GM18909 (cell line): ENCODE measurements around the gene NACA.
"Not testable (repeated sequence)": the region's sequence is repeated elsewhere in the genome, so short reads cannot be mapped to it uniquely, and the experiment has no call there.

Experiments
- ATAC-seq: cut with Tn5 transposase; IDR thresholded peaks from one replicate; pipeline ENCODE4 v1.9.1; 2021; ENCODE audit warnings: mild to moderate bottlenecking; ENCODE audit not compliant: unreplicated experiment, poor library complexity

NACA gene

DNA sequence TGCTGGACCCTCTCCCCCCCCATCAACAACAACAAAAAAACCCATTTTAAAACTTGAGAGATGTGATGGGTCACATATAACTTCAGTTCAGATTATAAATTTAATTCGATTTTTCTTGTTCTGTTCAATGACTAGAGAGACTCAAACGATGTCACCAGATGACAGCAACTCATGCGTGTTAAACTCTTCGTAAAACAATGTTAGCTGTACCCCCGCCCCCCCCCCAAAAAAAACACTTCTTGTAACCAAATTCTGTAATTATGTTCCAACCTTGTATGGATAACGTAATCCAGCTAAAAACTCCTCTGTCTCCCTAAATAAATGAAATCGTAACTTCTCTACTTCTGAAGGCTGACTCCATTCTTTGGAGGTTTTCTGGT is 614 bp upstream of the NACA start:
- ATAC-seq, result no peak

- no peak for ATAC-seq
Measured at GRCh38 chr12:56724701-56724971, 463 bp downstream of the NACA start.

GRCh38 chr12:56723889-56724700 is 1.0 kb downstream of the NACA start:
- no peak for ATAC-seq

GRCh38 chr12:56723352-56723751 is 1.7 kb downstream of the NACA start:
- ATAC-seq, result no peak

GRCh38 chr12:56722832-56723231 is 2.3 kb downstream of the NACA start:
- no peak for ATAC-seq

GRCh38 chr12:56721721-56722120 is 3.4 kb downstream of the NACA start:
- ATAC-seq, result no peak

DNA sequence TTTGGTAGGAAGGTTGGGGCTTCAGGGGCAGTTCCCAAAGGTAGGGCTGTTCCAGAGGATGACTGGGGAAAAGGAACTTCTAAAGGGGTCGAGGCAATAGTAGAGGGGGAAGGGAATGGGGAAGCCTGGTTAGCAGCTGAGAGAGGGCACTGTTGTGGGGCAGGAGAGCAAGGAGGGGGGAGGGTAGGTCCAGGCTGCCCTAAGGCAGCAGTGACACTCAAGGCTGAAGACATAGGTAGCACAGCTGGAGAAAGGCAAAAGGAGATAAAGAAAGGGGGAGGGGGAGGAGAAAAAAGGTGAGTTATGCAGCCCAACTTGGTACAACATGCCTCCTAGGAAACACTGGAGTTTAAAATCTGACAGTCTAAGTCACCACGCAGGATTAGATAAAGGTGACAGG is 3.9 kb downstream of the NACA start:
- no peak for ATAC-seq

DNA sequence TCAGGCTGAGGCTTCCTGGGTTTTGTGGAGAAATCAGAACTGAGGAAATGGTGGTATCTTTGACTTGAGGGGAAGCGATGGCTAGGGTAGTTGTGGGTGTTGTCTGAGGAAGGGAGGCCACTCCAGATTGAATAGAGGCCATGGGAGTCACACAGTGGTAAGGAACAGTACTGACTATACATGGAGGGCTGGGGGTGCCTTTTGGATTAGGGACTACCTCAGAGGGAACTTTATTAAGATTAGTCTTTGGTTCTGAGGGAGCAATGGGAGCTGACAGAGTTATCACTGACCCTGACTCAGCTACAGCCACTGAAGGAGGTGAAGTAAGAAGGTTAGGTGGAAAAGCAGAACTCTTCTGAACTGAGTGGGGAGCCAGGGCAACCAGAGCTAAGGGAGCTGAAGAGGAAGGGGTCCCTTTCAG is 4.4 kb downstream of the NACA start:
- ATAC-seq, result no peak

GRCh38 chr12:56719056-56719455 is 6.0 kb downstream of the NACA start:
- no peak for ATAC-seq

DNA sequence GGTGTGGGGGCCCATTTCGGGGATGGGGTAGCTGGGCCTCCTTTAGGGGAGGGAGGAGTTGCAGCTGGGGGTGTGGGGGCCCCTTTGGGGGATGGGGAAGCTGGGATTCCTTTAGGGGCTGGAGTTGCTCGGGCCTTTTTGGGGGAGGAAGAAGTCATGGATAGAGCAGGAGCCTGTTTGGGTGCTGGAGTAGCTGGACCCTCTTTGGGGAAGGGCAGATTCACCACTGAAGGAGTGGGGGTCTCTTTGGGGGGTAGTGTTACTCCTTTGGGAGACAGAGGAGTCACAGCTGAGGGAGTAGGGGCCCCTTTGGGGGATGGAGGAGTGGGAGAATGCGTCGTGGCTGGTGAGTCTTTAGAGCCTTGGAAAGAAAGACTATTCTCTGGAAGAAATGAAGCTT is 6.5 kb downstream of the NACA start:
- no peak for ATAC-seq

DNA sequence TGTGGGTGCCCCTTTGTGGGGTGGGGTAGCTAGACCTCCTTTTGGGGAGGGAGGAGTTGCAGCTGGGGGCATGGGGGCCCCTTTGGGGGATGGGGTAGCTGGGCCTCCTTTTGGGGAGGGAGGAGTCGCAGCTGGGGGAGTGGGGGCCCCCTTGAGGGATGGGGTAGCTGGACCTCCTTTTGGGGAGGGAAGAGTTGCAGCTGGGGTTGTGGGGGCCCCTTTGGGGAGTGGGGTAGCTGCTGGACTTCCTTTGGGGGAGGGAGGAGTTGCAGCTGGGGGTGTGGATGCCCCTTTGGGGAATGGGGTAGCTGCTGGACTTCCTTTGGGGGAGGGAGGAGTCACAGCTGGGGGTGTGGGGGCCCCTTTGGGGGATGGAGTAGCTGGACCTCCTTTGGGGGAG is 7.0 kb downstream of the NACA start:
- ATAC-seq, result no peak

DNA sequence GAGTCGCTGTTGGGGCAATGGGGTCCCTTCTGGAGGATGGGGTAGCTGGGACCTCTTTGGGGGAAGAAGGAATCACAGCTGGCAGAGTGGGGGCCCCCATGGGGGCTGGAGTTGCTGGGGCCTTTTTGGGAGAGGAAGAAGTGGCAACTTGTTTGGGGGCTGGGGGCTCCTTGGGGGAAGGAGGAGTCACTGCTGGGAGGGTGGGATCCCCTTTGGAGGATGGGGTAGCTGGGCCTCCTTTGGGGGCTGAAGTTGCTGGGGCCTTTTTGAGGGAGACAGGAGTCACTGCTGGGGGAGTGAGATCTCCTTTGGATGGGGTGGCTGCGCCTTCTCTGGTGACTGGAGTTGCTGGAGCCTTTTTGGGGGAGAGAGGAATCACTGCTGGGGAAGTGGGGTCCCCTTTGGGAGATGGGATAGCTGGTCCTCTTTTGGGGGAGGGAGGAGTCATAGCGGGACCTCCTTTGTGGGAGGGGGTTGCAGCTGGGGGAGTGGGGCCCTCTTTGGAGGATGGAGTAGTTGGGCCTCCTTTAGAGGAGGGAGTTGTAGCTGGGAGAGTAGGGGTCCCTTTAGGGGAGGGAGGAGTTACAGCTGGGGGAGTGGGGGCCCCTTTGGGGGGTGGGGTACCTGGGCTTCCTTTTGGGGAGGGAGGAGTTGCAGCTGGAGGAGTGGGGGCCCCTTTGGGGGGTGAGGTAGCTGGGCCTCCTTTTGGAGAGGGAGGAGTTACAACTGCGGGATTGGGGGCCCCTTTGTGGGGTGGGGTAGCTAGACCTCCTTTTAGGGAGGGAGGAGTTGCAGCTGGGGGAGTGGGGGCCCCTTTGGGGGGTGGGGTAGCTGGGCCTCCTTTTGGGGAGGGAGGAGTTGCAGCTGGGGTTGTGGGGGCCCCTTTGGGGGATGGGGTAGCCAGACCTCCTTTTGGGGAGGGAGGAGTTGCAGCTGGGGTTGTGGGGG is 7.9 kb downstream of the NACA start:
- no peak for ATAC-seq

- ATAC-seq, result no peak
Measured at GRCh38 chr12:56716458-56716857, 8.6 kb downstream of the NACA start.

DNA sequence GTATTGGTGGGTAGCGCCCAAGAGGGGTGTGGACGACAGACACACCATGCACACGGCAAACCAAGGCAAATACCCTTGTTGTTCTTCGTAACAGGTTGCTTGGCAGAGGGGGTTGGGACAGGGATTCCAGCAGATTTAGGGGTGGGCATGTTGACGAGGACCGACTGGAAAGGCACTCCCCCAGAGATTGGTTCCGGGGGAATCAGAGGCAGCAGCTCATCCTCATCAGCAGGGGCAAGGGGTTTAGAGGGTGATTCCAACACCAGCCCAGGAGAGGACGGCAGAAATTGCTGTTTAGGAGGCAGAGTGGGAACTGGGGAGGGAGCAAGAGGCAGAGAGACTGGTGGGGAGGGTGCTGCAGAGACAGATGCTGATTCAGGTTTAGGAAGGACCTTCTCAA is 9.3 kb downstream of the NACA start:
- no peak for ATAC-seq

GRCh38 chr12:56714431-56714929 is 10.6 kb downstream of the NACA start:
- ATAC-seq, result no peak

DNA sequence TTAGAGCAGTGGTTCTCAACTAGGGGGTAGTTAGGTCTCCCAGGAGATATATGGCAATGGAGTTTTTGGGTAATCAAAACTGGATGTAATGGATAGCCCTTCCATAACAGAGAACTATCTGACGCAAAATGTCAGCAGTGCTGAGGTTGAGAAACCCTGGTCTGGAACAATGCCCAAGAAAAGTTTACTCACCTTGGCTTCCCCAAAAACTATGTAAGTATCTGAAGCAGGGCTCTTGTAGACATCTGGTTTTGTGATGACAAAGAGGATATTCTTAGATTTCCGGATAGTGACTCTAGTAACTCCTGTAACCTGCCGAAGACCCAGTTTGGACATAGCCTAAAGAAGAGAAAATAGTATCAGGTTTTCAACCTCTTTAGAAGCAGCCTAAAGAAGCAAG is 11.8 kb downstream of the NACA start:
- no peak for ATAC-seq

- ATAC-seq, result no peak
Measured at GRCh38 chr12:56709759-56710376, 15.2 kb downstream of the NACA start.

GRCh38 chr12:56704522-56704921 is 20.6 kb downstream of the NACA start:
- not testable (repeated sequence) for ATAC-seq

DNA sequence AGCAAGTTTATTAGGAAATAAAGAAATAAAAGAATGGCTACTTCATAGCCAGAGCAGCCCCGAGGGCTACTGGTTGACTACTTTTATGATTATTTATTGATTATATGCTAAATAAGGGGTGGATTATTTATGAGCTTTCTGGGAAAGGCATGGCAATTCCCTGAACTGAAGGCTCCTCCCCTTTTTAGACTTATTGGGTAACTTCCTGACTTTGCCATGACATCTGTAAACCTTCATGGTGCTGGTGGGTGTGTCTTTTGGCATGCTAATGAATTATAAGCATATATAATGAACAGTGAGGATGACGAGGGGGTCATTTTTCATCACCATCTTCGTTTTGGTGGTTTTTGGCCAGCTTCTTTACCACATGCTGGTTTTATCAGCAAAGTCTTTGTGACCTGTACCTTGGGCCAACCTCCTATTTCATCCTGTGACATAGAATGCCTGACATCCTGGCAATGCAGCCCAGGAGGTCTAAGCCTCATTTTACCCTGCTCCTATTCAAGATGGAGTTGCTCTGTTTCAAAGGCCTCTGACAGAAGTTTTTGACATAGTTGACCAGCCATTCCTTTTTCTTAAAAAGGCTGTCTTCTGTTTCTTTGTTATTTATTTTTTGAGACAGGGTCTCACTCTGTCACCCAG is 26.0 kb downstream of the NACA start:
- no peak for ATAC-seq

- ATAC-seq, result no peak
Measured at GRCh38 chr12:56695327-56696101, 29.6 kb downstream of the NACA start.
